Activated effector memory CD4-positive, alpha-beta T cell treated with anti-CD3 and anti-CD28 coated beads, Interleukin-2, amount 50 U/mL, for 16 hours (primary cell): ENCODE measurements around the gene EGFL6.
"Not testable (repeated sequence)": the region's sequence is repeated elsewhere in the genome, so short reads cannot be mapped to it uniquely, and the experiment has no call there.

Experiments
- DNase-seq: peaks from one replicate; pipeline ENCODE4 v3.0.0-alpha.2; 2020

Gene EGFL6

DNA sequence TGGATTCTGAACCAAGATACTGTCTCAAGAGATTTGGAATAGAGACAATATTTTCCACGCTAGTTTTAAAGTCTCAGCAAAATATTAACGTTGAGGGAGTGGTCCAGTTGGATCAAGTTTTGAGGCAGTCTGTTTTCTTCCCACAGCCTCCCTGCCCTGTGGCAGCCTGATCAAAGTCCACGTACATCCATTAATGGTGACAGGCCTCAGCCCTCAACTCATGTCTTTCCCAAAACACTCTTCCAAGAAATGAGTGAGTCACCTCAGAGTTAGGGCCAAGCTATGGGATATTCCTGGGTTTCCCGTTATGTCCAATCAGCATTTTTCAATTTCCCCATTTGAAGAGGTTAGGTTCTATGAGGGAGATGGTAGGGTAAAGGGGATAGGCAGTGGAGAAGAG is 28.5 kb downstream of the EGFL6 start:
- DNase-seq, result no peak

DNA sequence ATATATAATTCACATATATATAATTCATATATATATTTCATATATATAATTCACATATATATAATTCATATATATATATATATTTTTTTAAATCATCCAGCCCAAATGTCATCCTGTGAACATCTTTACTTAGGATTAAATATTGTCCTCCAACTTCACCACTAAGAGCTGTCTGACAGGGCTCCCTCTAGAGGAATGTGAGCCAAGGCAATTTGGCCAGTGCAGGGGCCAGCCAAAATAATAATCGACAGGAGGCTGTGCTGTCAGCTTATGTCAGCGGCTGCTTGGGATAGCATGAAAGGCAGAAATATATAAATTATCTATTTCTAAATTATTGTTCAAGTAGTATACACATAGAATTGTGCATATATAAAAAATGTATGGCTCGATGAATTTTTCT is 29.5 kb downstream of the EGFL6 start:
- no peak for DNase-seq

DNA sequence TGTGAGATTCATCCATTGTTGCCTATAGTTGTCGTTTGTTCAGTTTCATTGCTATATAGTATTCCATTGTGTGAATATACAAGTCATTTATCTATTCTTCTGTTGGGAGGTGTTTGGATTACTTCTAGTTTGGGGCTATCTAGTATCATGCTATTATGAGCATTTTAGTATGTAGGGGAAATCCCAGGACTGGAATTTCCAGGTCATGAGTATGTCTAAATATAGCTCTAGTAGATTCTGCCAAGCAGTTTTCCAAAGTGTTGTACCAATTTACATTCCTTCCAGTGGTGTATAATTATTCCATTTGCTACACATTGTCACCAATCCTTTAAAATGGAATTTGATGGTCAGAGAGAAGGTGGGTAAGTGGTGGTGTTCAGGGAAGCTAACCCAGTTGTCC is 30.1 kb downstream of the EGFL6 start:
- no peak for DNase-seq

DNA sequence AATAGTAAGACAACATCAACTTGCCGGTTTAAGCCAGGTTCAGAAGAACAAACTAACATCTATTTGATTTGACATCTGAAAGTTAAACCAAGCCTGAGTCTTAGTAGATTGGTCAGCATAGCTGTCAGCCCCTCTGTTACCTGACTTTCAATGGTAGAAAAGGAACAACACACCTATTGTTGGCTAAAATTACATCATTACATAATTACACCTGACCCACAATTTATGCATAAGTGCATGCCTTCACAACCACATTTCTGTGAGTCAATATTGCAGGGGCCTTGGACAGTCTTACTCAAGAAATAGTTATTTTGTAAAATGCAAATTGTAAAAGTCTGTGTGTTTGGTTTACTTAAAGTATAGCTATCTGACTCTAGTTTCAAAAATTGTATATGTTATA is 36.2 kb downstream of the EGFL6 start:
- DNase-seq, result no peak

DNA sequence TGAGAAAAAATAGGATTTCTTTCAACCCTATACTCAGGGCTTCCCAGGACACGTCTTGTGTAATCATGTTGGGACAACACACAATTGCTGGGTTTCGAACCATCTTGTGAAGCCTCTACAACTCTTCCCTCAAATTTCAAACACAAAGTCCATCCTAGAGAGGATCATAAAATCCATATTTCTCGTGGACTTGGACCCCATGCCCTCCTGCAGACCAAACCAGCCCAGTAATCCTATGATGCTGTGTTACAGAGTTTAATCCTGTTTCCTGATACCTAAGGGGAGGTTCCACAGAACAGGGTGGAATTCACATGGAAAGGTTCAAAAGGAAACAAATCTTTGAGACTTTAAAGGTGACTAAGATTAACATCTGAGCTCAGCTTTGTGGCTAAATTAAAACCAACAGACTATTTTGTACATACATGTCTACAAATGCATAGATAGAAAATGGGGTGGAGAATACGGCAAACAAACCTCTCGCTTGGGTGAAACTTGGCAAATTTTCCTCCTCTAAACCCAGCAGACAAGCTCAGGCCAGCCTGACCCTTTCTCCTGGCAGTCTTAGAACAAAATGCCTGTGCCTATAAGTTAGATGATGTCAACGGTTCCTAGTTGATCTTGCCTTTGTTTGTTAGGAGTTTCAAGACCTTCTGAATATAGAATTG is 38.1 kb downstream of the EGFL6 start:
- DNase-seq, result no peak

DNA sequence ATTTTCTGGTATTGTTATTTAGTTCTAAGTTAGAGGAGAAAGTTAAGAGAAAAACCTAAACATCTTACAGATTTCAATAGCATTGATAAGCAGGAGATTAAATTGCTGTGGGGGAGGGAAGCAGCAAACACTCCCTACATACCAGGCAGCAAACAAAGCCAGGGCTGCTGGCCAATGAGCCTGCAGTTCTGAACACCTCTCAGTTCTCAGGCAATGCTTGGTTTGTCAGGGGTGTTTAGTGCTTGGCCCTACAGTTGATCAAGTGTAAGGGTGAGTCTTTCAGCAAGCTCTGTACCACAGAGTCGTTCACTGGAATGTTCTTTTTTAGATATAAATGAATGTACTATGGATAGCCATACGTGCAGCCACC is 38.6 kb downstream of the EGFL6 start:
- no peak for DNase-seq

DNA sequence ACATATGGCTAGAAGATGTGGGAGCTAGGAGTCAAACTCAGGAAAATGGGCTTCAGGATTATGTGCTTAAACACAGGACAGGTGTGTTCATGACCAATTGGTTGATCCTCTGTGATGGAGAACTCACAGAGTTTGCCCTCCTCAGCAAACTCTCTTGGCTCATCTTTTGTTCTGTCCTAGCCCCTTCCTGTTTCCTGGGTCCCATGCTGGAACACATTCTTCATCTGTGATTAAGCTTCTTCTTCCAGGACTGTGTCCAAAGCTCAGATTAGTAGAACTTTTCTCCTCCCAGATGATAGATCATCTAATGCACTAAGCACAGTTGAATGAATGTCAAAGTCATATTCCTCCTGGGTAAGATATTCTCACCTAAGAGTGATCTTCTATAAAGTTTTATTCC is 44.8 kb downstream of the EGFL6 start:
- no peak for DNase-seq

DNA sequence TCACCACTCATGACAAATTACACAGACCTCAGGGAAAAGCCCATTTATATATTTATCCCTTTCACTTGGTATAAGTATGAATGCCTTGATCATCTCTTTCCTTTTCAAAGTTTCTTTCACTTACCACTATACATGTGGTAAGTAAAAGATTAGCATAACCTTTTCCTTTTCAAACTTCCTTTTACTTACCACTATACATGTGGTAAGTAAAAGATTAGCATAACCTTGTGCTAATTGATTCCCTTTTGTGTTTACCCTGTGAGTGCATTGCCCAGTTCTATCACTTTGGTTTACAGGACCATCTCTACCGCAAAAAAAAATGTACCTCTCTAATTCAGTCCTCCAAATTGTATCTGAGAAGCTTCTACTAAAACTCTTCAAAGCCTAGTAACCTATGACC is 50.8 kb downstream of the EGFL6 start:
- no peak for DNase-seq

DNA sequence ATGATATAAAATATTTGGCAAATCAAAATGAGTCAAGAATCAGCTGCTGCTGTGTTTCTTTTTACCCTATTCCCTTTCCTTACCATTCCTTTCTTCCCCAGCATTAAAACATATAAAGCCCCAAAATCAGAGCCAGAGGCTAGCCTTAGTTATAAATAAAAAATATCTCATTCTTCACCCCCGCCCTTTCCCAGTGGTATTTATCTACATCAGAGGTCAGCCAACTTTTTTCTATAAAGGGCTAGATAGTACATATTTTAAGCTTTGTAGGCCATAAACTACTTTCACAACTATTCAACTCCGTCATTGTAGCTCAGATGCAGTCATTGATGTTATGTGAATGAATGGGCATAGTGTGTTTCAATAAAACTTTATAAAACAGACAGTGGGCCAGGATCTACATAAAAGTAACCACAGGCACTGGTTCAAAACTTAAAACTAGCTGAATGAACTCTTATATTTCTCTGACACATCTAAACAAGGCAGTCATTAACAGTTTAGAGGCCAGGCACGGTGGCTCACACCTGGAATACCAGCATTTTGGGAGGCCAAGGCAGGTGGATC is 53.1 kb downstream of the EGFL6 start:
- no peak for DNase-seq

DNA sequence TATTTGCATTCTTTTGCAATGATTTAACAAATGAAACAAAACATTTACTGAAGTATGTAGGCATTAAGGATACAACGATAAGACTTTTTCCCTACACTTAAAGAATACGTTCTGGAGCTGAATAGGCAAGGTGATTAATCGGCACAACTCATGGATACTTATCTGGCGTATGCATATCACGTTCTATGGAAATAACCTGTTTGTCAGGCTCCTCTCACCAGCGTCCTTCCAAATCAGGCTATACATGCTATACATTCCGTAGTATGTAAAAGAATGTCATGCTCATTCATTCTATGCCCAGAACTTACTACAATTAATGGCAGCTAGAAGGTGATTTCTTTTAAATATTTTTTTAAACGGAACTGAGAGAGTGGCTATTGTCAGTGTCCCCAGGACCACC is 57.9 kb downstream of the EGFL6 start:
- DNase-seq, result no peak

DNA sequence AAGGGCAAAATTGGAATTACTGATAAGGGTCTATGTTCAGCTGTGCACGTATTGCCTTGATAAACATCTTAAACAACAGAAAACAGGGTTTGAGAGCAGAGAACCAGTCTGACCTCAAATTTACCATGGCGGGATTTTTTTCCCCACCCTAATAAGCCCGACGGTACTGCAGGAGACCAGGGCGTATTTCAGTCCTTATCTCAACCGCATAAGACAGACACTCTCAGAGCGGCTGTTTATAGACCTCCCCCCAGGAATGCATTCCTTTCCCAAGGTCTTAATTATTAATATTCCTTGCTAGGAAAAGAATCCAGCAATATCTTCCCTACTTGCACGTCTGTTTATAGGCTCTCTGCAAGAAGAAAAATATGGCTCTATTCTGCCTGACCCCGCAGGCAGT is 67.8 kb downstream of the EGFL6 start:
- DNase-seq, result not testable (repeated sequence)

DNA sequence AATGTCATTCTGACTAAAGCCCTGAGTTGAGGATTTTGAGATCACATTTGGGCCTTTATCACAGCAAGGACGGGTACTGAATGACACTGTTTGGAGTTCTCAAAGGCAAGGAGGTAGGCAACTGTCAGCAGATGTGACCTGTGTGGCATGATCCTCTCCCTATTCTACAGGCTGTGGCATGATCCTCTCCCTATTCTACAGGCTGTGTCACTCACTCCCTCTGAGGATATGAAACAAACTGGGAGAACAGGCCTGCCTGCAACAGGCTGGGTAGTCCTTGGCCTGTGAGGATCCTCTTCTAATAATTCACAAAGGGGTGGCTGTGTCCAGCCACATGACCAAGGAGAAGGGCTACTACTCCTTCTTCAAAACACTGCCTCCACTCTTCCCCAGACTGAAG is 68.6 kb downstream of the EGFL6 start:
- DNase-seq, result no peak

DNA sequence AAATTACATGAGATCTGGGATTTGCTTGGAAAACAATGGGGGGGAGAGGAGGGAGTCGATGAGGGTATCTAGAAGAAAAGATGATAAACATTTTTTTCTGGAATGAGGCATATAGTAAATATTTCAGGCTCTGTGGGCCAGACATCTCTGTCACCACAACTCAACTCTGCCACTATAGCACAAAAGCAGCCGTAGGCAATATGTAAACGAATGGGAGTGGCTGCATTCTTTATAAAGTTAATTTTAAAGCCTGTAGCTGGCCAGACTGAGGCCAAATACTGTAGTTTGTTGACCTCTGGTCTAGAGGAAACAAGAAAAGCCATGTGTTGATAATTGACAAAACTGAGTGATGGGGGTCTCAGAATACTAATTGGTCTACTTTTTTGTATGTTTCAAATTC is 69.4 kb downstream of the EGFL6 start:
- DNase-seq, result no peak

DNA sequence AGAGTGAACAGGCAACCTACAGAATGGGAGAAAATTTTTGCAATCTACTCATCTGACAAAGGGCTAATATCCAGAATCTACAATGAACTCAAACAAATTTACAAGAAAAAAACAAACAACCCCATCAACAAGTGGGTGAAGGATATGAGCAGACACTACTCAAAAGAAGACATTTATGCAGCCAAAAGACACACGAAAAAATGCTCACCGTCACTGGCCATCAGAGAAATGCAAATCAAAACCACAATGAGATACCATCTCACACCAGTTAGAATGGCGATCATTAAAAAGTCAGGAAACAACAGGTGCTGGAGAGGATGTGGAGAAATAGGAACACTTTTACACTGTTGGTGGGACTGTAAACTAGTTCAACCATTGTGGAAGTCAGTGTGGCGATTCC is 72.3 kb downstream of the EGFL6 start:
- DNase-seq, result not testable (repeated sequence)

DNA sequence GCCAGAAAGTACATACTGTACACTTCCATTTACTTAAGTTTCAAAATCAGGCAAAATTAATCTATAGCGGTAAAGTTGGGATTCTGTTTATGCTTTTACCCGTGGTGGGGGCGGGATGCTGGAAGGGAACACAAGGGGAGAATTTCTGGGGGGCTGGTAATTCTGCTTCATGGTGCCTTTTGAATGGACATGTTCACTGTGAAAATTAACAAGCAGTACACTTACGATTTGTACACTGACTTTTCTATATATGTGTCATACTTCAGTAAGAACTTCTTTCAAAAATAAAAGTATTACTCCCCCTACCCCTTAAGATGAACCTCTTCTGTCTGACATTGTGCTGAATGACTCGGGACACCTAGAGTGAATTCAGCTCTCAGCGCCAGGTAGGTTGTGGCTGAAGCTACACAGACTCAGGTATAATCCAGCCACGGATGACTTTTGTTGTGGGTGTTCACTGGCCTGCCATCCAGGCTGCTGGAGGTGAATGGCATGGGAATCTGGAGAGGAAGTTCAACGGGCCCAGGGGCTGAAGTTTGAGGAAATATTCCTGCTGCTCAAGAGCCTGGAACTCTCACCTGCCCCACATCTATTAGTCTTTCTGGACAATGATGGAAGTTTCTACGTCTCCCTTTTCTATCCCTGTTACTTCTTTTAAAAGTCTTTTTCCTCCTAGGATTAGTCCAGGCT is 76.2 kb downstream of the EGFL6 start:
- no peak for DNase-seq

DNA sequence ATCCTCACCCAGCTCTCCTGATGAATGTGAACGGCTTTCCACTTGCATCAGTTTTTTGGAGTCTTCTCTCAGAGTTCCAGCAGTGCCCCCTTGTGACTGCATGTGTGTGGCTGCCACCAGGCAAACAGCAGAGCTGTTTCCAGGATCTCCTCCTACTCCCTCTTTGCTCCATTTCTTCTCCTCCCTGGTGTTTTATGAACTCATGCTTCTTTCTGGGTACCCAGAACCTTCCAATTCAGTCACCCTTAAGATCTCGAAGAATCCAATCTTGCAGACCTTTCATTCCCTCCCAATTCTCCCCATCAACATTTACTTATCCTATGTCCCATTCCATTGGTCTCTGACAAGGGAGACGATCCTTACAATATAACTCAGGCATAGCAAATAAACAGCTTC is 76.8 kb downstream of the EGFL6 start:
- peak; percentile 69 for DNase-seq

DNA sequence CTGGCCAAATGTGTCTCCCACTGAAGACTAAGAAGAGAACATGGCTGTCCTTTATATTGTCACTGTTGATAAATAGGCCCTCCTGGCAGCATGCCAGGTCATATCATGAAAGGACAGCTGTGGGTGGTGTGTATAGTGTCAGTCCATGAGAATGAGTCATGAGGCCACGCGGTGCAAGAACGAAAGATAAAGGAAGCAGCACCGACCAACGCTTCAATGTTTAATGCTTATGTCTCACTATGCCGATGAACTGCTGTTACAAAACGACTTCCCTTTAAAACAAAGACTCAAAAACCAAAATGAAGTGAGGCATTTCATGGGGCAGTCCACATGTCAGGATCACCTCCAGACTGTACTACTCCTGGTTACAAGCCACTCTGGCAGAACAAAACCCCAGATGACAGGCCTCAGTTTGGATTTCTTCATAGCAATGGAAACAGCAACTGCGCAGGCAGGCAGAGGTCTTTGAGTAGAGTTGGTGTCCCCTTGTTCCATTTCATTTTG is 78.4 kb downstream of the EGFL6 start:
- DNase-seq, result peak; percentile 87

DNA sequence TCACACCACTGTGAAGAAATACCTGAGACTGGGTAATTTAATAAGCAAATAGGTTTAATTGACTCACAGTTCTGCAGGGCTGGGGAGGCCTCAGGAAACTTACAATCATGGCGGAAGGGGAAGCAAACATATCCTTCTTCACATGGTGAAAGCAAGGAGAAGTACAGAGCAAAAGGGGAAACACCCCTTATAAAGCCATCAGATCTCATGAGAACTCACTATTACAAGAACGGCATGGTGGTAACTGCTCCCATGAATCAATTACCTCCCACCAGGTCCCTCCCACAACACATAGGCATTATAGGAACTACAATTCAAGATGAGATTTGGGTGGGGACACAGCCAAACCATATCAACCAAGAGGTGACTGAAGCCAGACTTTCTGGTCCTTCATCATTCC is 78.9 kb downstream of the EGFL6 start:
- DNase-seq, result not testable (repeated sequence)

DNA sequence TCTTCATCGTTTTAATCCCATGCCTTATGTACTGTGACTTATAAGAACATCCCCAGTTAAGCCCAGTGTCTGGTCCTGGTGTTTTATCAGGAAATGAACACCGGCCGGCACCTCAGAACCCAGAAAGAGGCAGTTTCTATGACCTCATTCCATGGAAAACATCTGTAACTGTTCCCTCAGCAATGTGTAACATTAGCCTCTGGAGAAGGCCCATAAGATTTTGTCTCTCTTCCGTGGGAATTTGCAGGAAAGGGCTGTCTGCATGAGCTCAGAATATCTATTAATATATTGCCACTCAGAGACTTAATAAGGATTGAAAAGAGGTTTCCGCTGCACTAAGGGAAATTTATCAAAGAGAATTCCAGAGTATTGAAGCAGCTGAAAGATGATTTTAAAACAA is 80.4 kb downstream of the EGFL6 start:
- no peak for DNase-seq

DNA sequence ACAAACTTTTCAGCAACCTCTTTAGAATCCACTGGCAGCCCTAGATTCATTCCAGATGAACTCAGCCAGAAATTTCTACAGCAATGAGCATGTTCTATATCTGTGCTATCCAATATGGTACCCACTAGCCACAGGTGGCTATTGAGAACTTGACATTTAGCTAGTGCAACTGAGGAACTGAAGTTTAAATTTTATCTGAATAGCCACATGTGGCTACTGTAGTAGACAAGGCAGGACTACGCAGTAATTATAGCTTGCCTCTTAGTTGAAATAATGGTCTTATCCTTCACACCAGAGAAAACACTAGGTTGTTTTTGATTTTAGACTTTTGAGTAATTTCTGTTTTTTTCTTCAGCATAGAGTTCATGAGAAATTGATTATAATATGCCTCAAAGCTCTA is 80.9 kb downstream of the EGFL6 start:
- DNase-seq, result no peak

DNA sequence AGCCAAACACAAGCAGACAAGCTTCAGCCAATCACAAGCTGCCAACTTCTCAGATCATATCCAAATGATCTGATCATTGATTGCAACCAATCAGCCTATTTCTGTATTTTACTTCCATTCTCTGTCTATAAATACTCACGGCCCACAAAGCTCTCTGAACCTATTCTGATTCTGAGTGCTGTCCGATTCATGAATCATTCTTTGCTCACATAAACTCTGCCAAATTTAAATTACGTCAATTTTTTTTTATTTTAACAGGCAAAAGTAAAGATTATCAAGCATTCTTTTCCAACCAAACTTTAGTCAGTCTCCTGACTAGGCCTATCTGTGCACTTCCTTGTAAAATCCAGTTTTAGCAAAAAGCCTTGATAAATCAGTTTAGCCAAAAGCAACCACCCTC is 81.7 kb downstream of the EGFL6 start:
- DNase-seq, result no peak

DNA sequence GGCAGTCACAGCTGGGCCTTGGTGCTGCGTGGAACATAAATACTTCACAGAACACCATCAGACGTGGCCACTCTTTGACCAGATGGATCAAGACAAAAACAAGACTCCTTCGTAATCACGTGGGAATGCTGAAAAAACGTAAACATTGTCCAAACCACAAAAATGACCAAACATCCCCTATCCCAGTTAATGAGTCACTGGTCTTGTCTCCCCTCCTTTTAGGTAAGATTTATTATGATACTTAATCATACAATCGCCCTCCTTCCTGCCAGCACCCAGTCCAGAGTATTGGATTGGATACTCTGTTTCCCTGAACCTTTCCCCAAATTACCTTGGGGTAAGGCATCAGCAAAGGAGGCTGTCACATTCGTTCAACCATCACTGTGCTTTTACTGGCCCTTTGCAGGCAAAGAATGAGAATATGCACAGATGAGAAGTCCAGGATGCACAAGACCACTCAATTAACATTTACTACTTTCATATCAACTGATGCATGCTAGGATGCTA is 82.9 kb downstream of the EGFL6 start:
- DNase-seq, result no peak

DNA sequence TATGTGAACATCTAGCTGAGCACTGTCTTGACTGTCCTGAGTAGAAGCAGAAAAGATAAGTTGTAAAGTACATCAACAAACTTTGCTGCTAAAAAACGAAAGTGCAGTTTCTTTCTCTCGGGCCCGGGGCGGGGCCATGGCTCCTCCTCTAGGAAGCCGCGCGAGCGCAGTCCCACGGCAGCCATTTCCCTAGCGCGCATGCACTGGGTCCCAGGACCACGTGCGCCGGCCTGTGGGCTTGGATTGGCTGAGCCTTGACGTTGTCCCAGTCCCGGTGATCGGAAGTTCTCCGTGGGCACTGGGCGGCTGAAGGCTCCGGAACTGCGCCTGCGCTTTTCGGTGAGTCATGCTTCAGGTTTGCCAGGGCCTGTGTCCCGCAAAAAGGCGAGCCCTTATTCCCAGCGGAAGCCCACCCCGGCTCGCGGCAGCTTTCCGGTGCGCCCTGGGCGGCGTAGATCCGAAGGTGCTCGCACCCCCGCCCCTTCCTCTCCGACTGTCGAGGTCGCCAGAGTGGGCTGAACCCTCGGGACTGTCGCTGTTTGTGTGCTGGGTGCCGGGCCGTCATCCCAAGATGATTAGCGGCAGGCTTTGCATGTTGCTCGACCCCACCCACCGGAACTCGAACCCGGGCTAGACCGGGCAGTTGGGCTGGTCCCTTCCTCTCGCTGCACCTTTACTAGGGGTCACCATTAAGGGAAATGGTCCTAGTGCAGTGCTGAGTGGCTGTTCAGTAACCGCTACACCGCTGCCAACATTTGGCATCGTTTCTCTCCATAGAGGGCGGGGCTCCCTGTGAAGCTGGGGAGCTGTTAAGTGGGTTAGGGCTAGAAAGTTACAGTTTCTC is 83.7 kb downstream of the EGFL6 start, which contains the start of gene TCEANC:
Gene TCEANC, plus strand, starts transcription at position 292 of the 844 bp plus-strand sequence. CDS start 9,368 bp downstream, outside the sequence.
- peak; percentile 97 for DNase-seq
